Measurements from ENCODE around the gene ATP13A4.

The ATP13A4 gene

DNA sequence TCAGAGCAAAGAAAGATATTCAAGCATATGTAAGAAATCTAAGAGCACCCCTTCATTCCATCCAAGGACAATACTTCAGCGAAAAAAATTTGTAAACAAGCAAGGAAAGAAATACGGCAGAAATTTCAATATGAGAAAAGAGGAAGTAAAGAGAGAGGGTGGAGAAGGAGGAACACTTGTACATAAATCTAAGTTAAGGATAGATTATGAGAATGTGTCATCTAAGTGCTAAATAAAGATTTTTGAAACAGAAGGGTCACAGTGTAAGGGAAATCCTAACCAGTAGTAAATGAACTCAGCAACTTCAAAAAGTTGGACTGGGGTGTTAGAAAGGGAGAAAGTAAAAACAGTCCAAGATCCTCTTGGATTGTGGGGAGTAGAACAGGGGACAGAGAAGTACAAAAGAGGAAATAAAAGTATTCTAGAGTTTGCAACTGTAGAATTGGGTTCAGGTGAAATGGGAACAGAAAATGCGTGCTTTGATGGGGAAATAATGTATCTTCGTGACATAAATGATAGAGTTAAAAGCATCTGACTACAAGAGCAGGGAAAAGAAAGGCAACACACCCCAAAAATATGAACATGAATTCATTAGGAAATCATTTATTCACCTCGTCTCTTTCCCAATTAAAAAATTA is 107.6 kb downstream of the ATP13A4 start:
- DNase-seq (ENCODE audit: low spot score): no peak
- no peak overlapping the region for H3K4me3 Mint-ChIP-seq
- no peaks in the 10 kb centered on the region for H3K36me3 Mint-ChIP-seq (ENCODE audit: low read depth)
- no peak overlapping the region for H3K27ac Mint-ChIP-seq
- peaks cover 4% of the 10 kb centered on the region for H3K27me3 Mint-ChIP-seq (ENCODE audit: low read depth)
- no peaks in the 10 kb centered on the region for H3K9me3 Mint-ChIP-seq
- H3K4me1 Mint-ChIP-seq (ENCODE audit: low read depth): no peaks in the 10 kb centered on the region

DNA sequence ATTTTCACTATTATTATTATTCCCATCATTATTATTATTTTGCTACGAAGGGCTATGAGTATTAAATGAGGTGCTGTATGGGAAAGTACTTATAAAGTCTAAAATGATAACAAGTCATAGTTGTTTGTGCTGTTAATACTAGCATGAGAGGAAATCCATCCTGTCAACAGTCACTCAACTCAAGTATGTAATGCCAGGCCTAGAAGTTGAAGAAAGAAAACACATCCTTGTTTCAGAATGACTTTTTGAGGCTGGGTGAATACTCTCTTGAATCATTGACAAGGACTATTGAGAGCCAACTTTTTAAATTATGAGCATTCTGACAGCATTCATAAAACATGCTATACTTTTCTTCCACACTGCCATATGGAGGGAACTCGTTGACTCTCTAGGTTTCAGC is 115.3 kb downstream of the ATP13A4 start:
- no peak for DNase-seq (ENCODE audit: low spot score)
- no peaks in the 10 kb centered on the region for H3K9me3 Mint-ChIP-seq
- no peaks in the 10 kb centered on the region for H3K27me3 Mint-ChIP-seq (ENCODE audit: low read depth)
- H3K27ac Mint-ChIP-seq: no peak overlapping the region
- H3K4me3 Mint-ChIP-seq: no peak overlapping the region
- no peaks in the 10 kb centered on the region for H3K36me3 Mint-ChIP-seq (ENCODE audit: low read depth)
- H3K4me1 Mint-ChIP-seq (ENCODE audit: low read depth): no peaks in the 10 kb centered on the region

DNA sequence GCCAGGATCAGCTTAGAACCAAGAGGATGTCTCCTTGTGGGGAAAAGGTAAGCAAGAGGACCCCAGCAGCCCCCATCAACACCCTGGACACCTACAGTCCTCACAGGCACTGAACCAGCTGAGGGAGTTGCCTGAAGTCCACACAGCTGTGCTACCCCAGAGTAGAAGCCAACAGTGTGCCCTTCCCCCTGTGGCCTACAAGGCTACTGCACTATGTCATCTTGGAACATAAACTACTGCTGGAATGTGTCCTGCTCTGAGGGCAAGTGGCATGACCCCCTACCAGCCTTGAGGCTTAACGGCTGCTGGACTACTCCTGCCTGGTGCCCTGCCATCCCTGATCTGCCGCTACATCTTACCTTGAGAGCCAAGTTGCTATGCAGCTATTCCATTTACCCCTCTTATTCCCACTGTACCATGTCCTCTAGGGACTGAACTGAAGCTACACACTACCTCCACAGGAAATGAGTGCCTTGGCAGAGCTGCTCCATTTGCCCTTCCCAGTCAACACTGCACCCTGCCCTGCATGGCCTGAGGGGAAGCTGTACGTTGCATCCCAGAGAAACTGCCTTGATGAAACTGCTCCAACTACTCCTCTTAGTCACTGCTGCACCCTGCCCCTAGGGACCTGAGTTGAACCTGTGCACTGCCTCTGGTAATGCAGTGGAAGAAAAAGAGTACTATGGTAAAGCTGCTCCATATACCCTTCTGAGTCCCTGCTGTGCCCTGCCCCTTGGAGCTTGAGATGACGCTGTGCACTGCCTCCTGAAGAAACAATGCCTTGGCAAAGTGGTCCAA is 135.9 kb downstream of the ATP13A4 start:
- Mint-ChIP-seq H3K36me3 (ENCODE audit: low read depth) (no peaks in the 10 kb centered on the region), H3K27ac (no peak overlapping the region), H3K4me3 (no peak overlapping the region), H3K27me3 (ENCODE audit: low read depth) (no peaks in the 10 kb centered on the region), H3K9me3 (peaks cover 27% of the 10 kb centered on the region), H3K4me1 (ENCODE audit: low read depth) (no peaks in the 10 kb centered on the region)
- no peak for DNase-seq (ENCODE audit: low spot score)

DNA sequence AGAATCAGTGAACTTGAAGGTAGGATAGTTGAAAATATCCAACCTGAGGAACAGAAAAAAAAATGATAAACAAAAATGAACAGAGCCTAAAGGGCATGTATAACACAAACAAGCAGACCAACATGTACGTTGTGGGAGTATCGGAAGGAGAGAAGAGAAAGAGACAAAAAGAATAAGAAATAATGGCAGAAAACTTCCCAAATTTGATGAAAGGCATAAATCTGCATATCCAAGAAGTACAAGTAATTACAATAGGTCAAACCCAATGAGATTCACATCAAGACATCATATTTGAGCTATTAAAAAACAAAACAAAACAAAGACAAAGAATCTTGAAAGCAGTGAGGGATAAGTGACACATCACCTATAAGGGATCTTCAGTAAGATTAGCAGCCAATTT is 138.1 kb downstream of the ATP13A4 start:
- no peak for DNase-seq (ENCODE audit: low spot score)
- H3K4me3 Mint-ChIP-seq: no peak overlapping the region
- no peaks in the 10 kb centered on the region for H3K4me1 Mint-ChIP-seq (ENCODE audit: low read depth)
- H3K27me3 Mint-ChIP-seq (ENCODE audit: low read depth): no peaks in the 10 kb centered on the region
- no peak overlapping the region for H3K27ac Mint-ChIP-seq
- no peaks in the 10 kb centered on the region for H3K36me3 Mint-ChIP-seq (ENCODE audit: low read depth)
- H3K9me3 Mint-ChIP-seq: peaks cover 28% of the 10 kb centered on the region

DNA sequence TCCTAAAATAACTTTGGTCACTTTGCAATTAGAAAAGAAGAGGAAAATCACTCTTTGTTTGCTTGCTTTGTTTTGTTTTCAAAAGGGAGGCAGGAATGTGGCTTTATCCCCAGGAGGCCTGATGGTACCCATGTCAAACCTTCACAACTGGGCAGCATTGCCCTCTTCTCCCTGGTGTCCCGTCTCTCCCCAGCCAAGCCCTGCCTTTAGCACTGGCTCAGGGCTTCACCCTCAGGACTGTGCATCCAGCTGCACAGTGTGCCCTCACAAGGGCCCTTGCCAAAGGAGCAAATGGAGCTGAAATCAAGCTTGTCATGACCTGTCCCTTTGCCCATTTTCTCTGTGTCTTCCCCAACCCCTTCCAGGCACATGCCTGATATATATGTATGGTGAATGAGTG is 147.0 kb downstream of the ATP13A4 start:
- Mint-ChIP-seq H3K27me3 (ENCODE audit: low read depth) (no peaks in the 10 kb centered on the region), H3K4me3 (no peak overlapping the region), H3K9me3 (no peaks in the 10 kb centered on the region), H3K36me3 (ENCODE audit: low read depth) (no peaks in the 10 kb centered on the region), H3K4me1 (ENCODE audit: low read depth) (no peaks in the 10 kb centered on the region), H3K27ac (no peak overlapping the region)
- no peak for DNase-seq (ENCODE audit: low spot score)

DNA sequence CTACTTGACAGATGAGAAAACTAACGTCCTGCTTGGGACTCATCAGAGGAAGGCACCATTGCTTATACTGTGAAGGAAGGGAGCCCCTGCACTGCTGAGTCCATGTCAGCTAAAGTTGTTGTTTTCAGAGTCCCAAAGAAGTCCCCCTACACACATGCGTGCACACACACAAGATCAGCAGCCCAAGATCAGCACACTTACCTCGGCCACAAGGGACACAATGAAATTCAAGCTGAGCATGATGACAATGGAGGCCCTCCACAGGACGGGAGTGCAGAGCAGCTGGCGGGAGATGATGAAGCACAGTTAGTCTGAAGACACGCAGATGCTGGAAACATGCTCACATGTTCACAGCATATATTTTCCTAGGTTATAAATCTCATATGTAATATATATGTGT is 147.6 kb downstream of the ATP13A4 start:
- Mint-ChIP-seq H3K27me3 (ENCODE audit: low read depth) (no peaks in the 10 kb centered on the region), H3K4me1 (ENCODE audit: low read depth) (no peaks in the 10 kb centered on the region), H3K4me3 (no peak overlapping the region), H3K36me3 (ENCODE audit: low read depth) (no peaks in the 10 kb centered on the region), H3K27ac (no peak overlapping the region), H3K9me3 (no peaks in the 10 kb centered on the region)
- no peak for DNase-seq (ENCODE audit: low spot score)

DNA sequence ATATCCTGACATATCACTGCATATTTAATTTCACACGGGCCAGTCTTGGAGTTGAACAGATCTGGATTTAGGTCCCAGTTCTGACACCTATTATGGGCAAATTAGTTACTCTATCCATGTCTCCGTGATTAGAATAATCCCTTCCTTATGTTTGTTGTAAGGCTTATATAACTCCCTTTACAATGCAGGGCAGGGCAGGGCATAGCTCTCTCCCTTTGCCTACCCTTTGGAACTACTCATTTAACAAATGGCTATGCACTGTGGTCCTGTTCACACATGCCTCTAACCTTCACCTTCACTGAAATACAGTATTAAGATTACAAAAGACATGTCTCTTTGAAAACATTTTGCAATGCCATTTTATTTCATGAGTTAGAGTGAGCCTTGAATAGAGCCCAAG is 151.4 kb downstream of the ATP13A4 start:
- Mint-ChIP-seq H3K4me3 (no peak overlapping the region), H3K4me1 (ENCODE audit: low read depth) (no peaks in the 10 kb centered on the region), H3K27ac (no peak overlapping the region)

DNA sequence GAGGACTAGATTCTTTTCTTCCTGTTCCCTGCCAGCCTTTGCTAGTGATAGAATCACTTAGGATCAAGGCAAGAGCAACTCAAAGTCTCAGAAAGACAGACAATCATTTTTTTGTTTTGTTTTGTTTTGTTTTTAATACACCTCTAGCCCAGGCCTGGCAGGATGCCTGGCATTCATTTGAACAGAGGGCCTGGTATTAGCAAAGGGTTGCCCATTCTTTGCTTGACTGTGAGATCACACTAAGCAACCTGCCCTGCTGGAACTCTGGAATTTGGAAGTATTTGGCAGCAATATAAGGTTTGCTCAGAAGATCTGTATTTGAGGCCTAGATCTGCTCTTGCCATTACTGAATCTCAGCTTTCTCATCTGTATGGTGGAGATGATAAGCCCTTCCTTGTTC is 154.4 kb downstream of the ATP13A4 start:
- no peak overlapping the region for H3K27ac Mint-ChIP-seq
- no peaks in the 10 kb centered on the region for H3K4me1 Mint-ChIP-seq (ENCODE audit: low read depth)
- H3K4me3 Mint-ChIP-seq: no peak overlapping the region
- H3K36me3 Mint-ChIP-seq (ENCODE audit: low read depth): no peaks in the 10 kb centered on the region
- H3K9me3 Mint-ChIP-seq: no peaks in the 10 kb centered on the region
- no peaks in the 10 kb centered on the region for H3K27me3 Mint-ChIP-seq (ENCODE audit: low read depth)
- no peak for DNase-seq (ENCODE audit: low spot score)

More for the DNA sequence above, 151.4 kb downstream of the ATP13A4 start:
- H3K36me3 Mint-ChIP-seq (ENCODE audit: low read depth): no peaks in the 10 kb centered on the region
- H3K9me3 Mint-ChIP-seq: no peaks in the 10 kb centered on the region
- no peaks in the 10 kb centered on the region for H3K27me3 Mint-ChIP-seq (ENCODE audit: low read depth)
- DNase-seq (ENCODE audit: low spot score): no peak

DNA sequence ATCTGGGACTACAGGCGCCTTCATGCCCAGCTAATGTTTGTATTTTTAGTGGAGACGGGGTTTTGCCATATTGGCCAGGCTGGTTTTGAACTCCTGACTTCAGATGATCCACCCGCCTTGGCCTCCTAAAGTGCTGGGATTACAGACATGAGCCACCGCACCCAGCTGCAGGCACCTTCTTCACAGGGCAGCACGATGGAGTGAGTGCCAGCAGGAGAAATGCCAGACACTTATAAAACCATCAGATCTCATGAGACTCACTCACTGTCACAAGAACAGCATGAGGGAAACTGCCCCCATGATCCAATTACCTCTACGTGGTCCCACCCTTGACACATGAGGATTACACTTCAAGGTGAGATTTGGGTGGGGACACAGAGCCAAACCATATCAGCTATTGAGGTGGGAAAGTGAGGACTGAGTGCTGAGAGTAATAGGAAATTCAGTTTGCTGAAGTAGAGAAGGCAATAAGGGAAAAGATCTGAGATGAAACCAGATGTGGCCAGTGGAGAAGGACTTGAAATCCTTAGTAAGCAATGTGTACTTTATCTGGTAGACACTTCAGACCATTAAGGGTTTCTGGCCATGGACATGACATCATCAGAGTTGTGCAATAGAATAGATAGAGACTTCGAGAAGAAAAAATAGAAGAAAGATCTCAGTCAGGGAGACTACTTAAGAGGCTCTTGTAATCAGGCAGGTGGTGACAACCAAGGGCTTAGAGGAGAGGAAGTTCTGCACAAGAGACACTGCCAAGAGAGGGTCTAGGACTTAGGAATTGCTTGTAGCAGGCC is 158.0 kb downstream of the ATP13A4 start:
- Mint-ChIP-seq H3K4me3 (no peak overlapping the region), H3K36me3 (ENCODE audit: low read depth) (no peaks in the 10 kb centered on the region), H3K4me1 (ENCODE audit: low read depth) (no peaks in the 10 kb centered on the region), H3K27ac (no peak overlapping the region), H3K9me3 (no peaks in the 10 kb centered on the region), H3K27me3 (ENCODE audit: low read depth) (no peaks in the 10 kb centered on the region)
- no peak for DNase-seq (ENCODE audit: low spot score)

DNA sequence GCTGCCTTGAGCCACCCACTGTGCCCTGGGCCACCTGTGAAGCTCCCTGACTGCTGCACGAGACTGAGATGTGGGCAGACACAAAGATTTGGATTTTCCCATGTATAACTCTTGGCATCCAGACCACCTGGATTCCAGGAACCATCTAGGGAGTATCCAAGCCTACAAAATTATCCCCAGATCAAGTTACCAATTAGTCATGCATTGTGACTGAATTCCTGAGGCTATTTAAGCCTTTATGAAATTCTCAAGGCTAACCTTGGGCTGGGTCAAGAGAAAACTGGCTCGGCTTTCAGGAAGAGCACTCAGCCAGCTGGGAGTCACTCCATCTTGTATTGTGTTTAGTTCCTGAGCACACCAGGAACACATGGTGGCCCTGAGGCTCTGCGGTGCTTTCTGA is 162.8 kb downstream of the ATP13A4 start:
- H3K27ac Mint-ChIP-seq: no peak overlapping the region
- H3K4me3 Mint-ChIP-seq: no peak overlapping the region
- no peaks in the 10 kb centered on the region for H3K36me3 Mint-ChIP-seq (ENCODE audit: low read depth)
- H3K9me3 Mint-ChIP-seq: no peaks in the 10 kb centered on the region
- H3K4me1 Mint-ChIP-seq (ENCODE audit: low read depth): no peaks in the 10 kb centered on the region
- no peaks in the 10 kb centered on the region for H3K27me3 Mint-ChIP-seq (ENCODE audit: low read depth)
- no peak for DNase-seq (ENCODE audit: low spot score)

DNA sequence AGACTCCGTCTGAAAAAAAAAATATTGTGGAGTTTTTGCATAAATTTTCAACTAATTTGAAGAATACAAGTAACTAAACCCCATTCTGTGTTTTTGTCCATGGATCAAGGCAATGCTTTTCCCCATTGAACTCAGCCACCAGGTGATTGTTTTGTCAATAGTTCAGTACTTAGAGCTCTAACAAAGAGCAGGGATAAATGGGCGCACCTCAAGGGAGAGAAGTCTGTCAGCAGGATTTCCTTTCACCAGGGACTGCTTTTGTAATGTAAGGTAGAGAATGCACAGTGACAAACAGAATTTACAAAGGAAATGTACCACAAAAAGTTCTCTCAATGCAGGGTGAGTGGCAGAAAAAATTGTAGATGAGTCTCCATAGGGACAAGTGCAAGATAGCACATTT is 165.4 kb downstream of the ATP13A4 start:
- no peaks in the 10 kb centered on the region for H3K36me3 Mint-ChIP-seq (ENCODE audit: low read depth)

DNA sequence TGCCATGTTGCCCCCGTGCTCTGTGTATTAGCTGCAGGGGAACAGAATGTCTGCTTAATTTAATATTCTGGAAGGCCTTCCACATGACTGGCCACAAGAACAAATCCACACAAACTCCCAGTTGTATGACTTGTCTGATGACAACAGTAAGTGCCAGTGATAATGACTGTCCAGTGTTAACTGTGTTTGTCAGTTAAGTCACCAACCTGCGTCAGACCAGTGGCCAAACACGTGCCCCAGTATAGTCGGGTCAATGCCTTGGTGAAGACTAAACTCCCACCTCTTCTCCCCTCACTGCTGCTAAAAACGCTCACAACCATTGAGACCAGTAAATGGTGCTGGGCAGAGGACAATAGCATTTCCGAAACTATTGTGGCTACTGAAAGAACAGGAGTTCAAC is 166.3 kb downstream of the ATP13A4 start:
- no peak overlapping the region for H3K27ac Mint-ChIP-seq
- no peak overlapping the region for H3K4me3 Mint-ChIP-seq
- H3K27me3 Mint-ChIP-seq (ENCODE audit: low read depth): no peaks in the 10 kb centered on the region
- no peaks in the 10 kb centered on the region for H3K9me3 Mint-ChIP-seq
- DNase-seq (ENCODE audit: low spot score): no peak
- no peaks in the 10 kb centered on the region for H3K36me3 Mint-ChIP-seq (ENCODE audit: low read depth)
- H3K4me1 Mint-ChIP-seq (ENCODE audit: low read depth): no peaks in the 10 kb centered on the region

More for the DNA sequence above, 165.4 kb downstream of the ATP13A4 start:
- no peaks in the 10 kb centered on the region for H3K9me3 Mint-ChIP-seq
- H3K27me3 Mint-ChIP-seq (ENCODE audit: low read depth): no peaks in the 10 kb centered on the region
- H3K4me1 Mint-ChIP-seq (ENCODE audit: low read depth): no peaks in the 10 kb centered on the region
- DNase-seq (ENCODE audit: low spot score): no peak
- H3K4me3 Mint-ChIP-seq: no peak overlapping the region
- H3K27ac Mint-ChIP-seq: no peak overlapping the region

DNA sequence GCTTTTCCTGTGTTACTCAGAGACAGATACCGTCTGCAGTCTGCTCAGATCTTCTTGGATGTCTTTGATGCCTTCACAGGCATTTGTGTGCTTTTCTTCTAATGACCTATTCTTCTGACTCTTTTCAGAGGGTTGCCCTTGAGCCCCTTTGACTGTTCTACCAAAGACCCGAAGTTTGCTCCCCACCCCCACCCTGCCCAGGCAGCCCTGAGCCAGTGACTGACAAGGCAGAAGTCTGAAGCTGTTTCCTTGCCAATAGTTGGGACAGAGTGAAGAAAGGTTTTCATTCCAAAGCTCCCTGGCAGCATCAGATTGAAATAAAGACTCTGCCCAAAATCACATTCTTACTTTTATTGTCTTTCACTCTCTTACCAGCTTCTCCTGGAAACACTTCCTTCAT is 167.1 kb downstream of the ATP13A4 start:
- Mint-ChIP-seq H3K9me3 (no peaks in the 10 kb centered on the region), H3K27me3 (ENCODE audit: low read depth) (no peaks in the 10 kb centered on the region), H3K27ac (no peak overlapping the region), H3K4me3 (no peak overlapping the region), H3K4me1 (ENCODE audit: low read depth) (no peaks in the 10 kb centered on the region), H3K36me3 (ENCODE audit: low read depth) (no peaks in the 10 kb centered on the region)
- DNase-seq (ENCODE audit: low spot score): no peak

DNA sequence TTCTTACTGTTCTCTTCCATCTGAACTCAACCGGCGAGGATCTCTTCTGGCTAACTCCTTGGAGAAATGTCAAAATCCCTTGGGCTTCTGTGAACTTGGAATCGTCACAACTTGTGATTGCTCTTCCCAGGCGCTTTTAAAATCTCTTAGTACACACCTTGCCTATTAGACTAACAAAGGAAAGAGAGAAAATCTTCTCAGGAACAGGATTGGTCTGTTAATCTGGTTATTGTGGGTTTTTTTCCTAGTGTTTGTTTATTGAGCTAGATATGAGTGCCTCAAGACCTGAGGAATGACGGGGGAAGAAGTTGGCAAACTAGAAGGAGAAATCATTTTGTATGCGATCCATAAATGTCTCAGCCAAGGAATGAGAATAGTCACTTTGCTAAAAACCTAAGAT is 176.0 kb downstream of the ATP13A4 start, which contains the start of gene ATP13A5:
ATP13A5 (minus strand) TSS at position 48 of the 400 bp plus-strand sequence; CDS start at position 20, 28 bp downstream.
- DNase-seq (ENCODE audit: low spot score): no peak
- Mint-ChIP-seq H3K27ac (no peak within 1 kb of the TSS), H3K4me1 (ENCODE audit: low read depth) (peaks cover 2% of the 10 kb centered on the region), H3K4me3 (no peak within 1 kb of the TSS), H3K36me3 (ENCODE audit: low read depth) (no peaks in the 10 kb centered on the region), H3K27me3 (ENCODE audit: low read depth) (peaks cover 11% of the 10 kb centered on the region), H3K9me3 (no peaks in the 10 kb centered on the region)

Data from T-helper 2 cell treated with Interferon-gamma antibody and Interleukin-4, amounts not matched to agents 5 μg/mL and 100 μg/mL, for 36 hours (primary cell).